Measurements from ENCODE around the gene TRIM47. TPM values are rescaled to one million over a fixed set of nuclear protein-coding genes. Genes with fewer than 3 reads are reported as not detected.

Gene TRIM47
- total RNA-seq, 4 donors from 2014 or later: 10.3 to 23.0 (median 20.8) TPM

- TF ChIP-seq CTCF (IDR thresholded peaks at IDR 0.05; ENCODE audit: low read depth): no peak
Measured at GRCh38 chr17:75842963-75843576, 35.3 kb downstream of the TRIM47 start.

- TF ChIP-seq CTCF (IDR thresholded peaks at IDR 0.05; ENCODE audit: low read depth): no peak
Measured at GRCh38 chr17:75842411-75842810, 36.0 kb downstream of the TRIM47 start.

- TF ChIP-seq CTCF (IDR thresholded peaks at IDR 0.05; ENCODE audit: low read depth): no peak
Measured at GRCh38 chr17:75840799-75841164, 37.6 kb downstream of the TRIM47 start.

GRCh38 chr17:75839942-75840798, 38.2 kb downstream of the TRIM47 start:
- TF ChIP-seq CTCF (IDR thresholded peaks at IDR 0.05; ENCODE audit: low read depth): no peak

- TF ChIP-seq CTCF (IDR thresholded peaks at IDR 0.05; ENCODE audit: low read depth): no peak
Measured at GRCh38 chr17:75838410-75838809, 40.0 kb downstream of the TRIM47 start.

GRCh38 chr17:75837899-75838298, 40.5 kb downstream of the TRIM47 start:
- TF ChIP-seq CTCF (IDR thresholded peaks at IDR 0.05; ENCODE audit: low read depth): no peak

- TF ChIP-seq CTCF (IDR thresholded peaks at IDR 0.05; ENCODE audit: low read depth): no peak
Measured at GRCh38 chr17:75836605-75837004, 41.8 kb downstream of the TRIM47 start.

All from subcutaneous adipose tissue (tissue), 4 donors.